HL-60 (cell line): Measurements from ENCODE around the gene COPG1.

Source experiments
- DNase-seq, 2 experiments: peaks; one replicate each; pipeline ENCODE4 v3.0.0-alpha.2; 2010 to 2020; ENCODE audit warnings: low read depth in 1 of 2, low spot score in 1 of 2
- H3K27ac ChIP-seq: fragments of 250-450 bp; sonication (Bioruptor Pico); replicated peaks from 2 replicates; pipeline ENCODE4 v1.5.1; 2020; ENCODE audit warnings: mild to moderate bottlenecking, moderate library complexity
- H3K27me3 ChIP-seq: fragments of 250-450 bp; sonication (Bioruptor Pico); 2 replicates; pipeline ENCODE4 v1.5.1; 2021; ENCODE audit warnings: mild to moderate bottlenecking, moderate library complexity; ENCODE audit not compliant: insufficient read depth, poor library complexity, severe bottlenecking
- H3K4me3 ChIP-seq: replicated peaks from 2 replicates; pipeline ENCODE4 v1.5.1; 2011; ENCODE audit warnings: mild to moderate bottlenecking, control low read depth, low read length; ENCODE audit not compliant: insufficient read depth
- GABPA ChIP-seq: IDR thresholded peaks from 2 replicates; pipeline ENCODE4 v1.6.1; 2012; ENCODE audit warnings: low read depth
- POLR2AphosphoS5 ChIP-seq: IDR thresholded peaks from 2 replicates; pipeline ENCODE4 v1.6.1; 2012; ENCODE audit warnings: low read depth
- SPI1 ChIP-seq: IDR thresholded peaks from 2 replicates; pipeline ENCODE4 v1.6.1; 2012; ENCODE audit warnings: low read depth, mild to moderate bottlenecking, borderline replicate concordance
- TF ChIP-seq, protein P1 (sequence below): IDR thresholded peaks from one replicate; pipeline ENCODE4 v1.5.1; 2011; ENCODE audit warnings: low read length, control low read depth, inconsistent platforms; ENCODE audit not compliant: insufficient read depth
- TF ChIP-seq, protein P2 (sequence below): IDR thresholded peaks from 2 replicates; pipeline ENCODE4 v1.6.1; 2012; ENCODE audit warnings: low read depth; ENCODE audit not compliant: insufficient replicate concordance

The COPG1 gene

DNA sequence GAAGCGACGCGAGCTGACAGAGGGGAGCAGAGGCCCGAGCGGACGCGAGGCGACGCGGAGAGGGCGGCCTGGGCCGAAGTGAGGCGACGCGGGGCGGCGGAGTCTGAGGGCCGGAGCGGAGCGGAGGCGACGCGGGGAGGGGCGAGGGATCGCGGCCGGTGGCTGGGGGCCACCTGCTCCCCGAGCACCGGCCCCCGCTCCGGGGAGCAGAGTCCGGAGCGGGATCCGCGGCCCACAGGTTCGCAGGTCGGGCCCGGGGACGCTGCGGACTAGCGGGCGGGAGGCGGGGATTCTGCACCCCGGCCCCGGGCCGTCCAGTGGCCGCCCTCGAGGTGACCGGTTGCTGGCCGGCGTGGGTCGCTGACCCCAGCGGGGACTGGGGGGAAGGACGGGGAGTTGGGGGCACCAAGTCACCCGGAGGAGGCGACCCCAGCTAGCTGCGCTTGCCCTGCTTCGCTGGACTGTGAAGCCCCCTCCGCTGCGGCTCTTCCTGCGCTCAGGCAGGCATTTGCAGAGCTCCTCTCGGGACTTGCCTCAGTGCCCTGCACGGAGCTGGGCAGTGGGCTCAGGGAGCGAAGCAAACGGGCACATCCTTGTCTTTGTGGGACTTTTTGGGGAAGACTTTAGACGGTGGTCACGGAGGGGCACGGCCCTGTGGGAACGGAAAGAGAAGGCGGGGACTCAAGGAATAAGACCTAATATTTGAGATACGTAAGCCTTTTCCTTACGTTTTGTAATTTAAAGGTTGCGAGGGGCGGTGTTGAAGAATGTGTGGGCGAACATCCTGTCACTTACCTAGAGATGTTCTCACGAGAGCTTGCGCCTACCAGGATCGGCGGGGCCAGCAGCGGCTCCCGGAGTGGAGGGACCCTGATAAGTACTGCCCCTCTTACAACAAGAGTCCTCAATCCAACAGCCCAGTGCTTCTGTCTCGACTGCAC lies 29.8 kb downstream of the COPG1 start:
- no peaks in the 10 kb centered on the region for H3K27me3 ChIP-seq
- TF ChIP-seq, protein P1, sequence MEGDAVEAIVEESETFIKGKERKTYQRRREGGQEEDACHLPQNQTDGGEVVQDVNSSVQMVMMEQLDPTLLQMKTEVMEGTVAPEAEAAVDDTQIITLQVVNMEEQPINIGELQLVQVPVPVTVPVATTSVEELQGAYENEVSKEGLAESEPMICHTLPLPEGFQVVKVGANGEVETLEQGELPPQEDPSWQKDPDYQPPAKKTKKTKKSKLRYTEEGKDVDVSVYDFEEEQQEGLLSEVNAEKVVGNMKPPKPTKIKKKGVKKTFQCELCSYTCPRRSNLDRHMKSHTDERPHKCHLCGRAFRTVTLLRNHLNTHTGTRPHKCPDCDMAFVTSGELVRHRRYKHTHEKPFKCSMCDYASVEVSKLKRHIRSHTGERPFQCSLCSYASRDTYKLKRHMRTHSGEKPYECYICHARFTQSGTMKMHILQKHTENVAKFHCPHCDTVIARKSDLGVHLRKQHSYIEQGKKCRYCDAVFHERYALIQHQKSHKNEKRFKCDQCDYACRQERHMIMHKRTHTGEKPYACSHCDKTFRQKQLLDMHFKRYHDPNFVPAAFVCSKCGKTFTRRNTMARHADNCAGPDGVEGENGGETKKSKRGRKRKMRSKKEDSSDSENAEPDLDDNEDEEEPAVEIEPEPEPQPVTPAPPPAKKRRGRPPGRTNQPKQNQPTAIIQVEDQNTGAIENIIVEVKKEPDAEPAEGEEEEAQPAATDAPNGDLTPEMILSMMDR: no peak
- TF ChIP-seq, protein P2, sequence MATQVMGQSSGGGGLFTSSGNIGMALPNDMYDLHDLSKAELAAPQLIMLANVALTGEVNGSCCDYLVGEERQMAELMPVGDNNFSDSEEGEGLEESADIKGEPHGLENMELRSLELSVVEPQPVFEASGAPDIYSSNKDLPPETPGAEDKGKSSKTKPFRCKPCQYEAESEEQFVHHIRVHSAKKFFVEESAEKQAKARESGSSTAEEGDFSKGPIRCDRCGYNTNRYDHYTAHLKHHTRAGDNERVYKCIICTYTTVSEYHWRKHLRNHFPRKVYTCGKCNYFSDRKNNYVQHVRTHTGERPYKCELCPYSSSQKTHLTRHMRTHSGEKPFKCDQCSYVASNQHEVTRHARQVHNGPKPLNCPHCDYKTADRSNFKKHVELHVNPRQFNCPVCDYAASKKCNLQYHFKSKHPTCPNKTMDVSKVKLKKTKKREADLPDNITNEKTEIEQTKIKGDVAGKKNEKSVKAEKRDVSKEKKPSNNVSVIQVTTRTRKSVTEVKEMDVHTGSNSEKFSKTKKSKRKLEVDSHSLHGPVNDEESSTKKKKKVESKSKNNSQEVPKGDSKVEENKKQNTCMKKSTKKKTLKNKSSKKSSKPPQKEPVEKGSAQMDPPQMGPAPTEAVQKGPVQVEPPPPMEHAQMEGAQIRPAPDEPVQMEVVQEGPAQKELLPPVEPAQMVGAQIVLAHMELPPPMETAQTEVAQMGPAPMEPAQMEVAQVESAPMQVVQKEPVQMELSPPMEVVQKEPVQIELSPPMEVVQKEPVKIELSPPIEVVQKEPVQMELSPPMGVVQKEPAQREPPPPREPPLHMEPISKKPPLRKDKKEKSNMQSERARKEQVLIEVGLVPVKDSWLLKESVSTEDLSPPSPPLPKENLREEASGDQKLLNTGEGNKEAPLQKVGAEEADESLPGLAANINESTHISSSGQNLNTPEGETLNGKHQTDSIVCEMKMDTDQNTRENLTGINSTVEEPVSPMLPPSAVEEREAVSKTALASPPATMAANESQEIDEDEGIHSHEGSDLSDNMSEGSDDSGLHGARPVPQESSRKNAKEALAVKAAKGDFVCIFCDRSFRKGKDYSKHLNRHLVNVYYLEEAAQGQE: no peak
- TF ChIP-seq SPI1 (no peak), POLR2AphosphoS5 (no peak)
- H3K27ac ChIP-seq: peak overlapping the region; percentile 70
- peak in 1 of 2 experiments; percentile 5 for DNase-seq
- peak overlapping the region; percentile 77 for H3K4me3 ChIP-seq

DNA sequence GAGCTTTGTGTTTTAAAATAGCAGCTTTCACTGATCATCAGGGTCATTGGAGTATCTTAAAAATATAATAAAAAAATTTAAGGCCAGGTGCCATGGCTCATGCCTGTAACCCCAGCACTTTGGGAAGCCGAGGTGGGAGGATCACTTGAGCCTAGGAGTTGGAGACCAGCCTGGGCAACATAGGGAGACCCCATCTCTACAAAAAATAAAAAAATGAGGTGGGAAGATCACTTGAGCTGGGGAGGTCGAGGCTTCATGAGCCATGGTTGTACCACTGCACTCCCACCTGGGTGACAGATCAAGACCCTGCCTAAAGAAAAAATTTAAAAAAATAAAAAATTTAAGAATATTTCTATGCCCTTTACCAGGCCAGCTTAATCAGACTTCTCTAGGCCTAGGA lies 30.8 kb downstream of the COPG1 start:
- no peak overlapping the region for H3K27ac ChIP-seq
- H3K4me3 ChIP-seq: no peak overlapping the region

DNA sequence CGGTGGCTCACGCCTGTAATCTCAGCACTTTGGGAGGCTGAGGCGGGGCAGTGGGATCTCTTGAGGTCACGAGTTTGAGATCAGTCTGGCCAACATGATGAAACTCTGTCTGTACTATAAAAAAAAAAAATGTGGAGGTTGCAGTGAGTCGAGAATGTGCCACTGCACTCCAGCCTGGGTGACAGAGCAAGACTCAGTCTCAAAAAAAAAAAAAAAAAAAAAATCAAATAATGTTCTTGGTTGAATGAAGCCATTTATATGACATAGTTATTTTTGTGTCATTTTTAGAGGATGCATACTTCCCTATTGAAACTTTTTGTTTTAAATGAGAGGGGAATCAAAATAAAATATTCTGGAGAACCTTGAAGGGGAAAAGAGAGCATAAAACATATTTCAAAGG lies 32.3 kb downstream of the COPG1 start:
- Histone ChIP-seq H3K27me3 (no peaks in the 10 kb centered on the region), H3K27ac (no peak overlapping the region), H3K4me3 (no peak overlapping the region)
- no peak for DNase-seq
- TF ChIP-seq, protein P2: no peak
- TF ChIP-seq SPI1 (no peak), POLR2AphosphoS5 (no peak), GABPA (no peak)
- TF ChIP-seq, protein P1: no peak

More for the DNA sequence above, 30.8 kb downstream of the COPG1 start:
- H3K27me3 ChIP-seq: no peaks in the 10 kb centered on the region
- no peak for DNase-seq
- TF ChIP-seq SPI1: no peak
- TF ChIP-seq, protein P2: no peak
- TF ChIP-seq GABPA: no peak
- TF ChIP-seq, protein P1: no peak
- no peak for TF ChIP-seq POLR2AphosphoS5
